Bronchial epithelial cell (primary cell): Measurements from ENCODE around the gene AMOTL2. TPM values are rescaled to one million over a fixed set of nuclear protein-coding genes. Genes with fewer than 3 reads are reported as not detected.

Experiments used
- DNase-seq: peaks from one replicate; pipeline ENCODE4 v3.0.0-alpha.2; 2010; ENCODE audit warnings: low read depth
- FAIRE-seq: peaks from 2 replicates; lab custom pipeline; 2011; peaks lifted over from hg19 to GRCh38; lab: Jason Lieb, UNC
- H3K27me3 ChIP-seq: 2 replicates; pipeline ENCODE4 v1.5.1; 2011; ENCODE audit warnings: low read length; ENCODE audit not compliant: control insufficient read depth, insufficient read depth
- H3K36me3 ChIP-seq: 2 replicates; pipeline ENCODE4 v1.5.1; 2011; ENCODE audit warnings: low read length; ENCODE audit not compliant: control insufficient read depth, insufficient read depth
- H3K4me3 ChIP-seq: 2 replicates; pipeline ENCODE4 v1.5.1; 2011; ENCODE audit warnings: mild to moderate bottlenecking, low read depth, low read length, control low read depth
- CTCF ChIP-seq: IDR thresholded peaks from 2 replicates; pipeline ENCODE4 v1.5.1; 2011; ENCODE audit warnings: mild to moderate bottlenecking, moderate library complexity, low read length, control low read depth, inconsistent platforms; ENCODE audit not compliant: insufficient read depth, severe bottlenecking
- total RNA-seq: library from RNA; depleted of rRNA; stranded (reverse); fragments of >200 nt; gene quantifications from 2 replicates; pipeline ENCODE4 v1.2.1, GENCODE V29; 2014

AMOTL2 gene
- total RNA-seq, 1 donor from 2014 or later = 54.2 TPM

DNA sequence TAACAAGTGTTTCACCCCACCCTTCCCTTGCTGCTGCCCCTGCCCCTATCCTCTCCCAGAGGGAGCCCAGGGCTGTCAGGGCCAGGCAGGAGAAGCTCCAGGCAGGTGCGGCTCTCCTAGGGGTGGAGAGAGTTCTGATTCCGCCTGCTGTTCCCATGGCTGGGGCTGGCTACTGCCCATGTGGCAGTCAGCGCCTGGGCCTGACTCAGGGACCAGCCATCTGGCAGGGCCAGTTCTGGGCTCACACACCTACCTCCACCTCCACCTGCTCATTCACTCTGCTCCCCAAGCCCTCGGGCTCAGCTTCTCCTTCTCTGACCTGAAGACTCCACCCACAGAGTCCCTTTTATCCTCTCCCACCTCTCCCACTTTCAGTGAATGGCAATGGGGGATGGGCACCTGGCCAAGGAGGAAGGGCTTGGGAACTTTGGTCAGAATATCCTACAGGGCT lies 23.4 kb downstream of the AMOTL2 start:
- Histone ChIP-seq H3K36me3 (no peaks in the 10 kb centered on the region), H3K27me3 (no peaks in the 10 kb centered on the region), H3K4me3 (no peak overlapping the region)
- no peak for TF ChIP-seq CTCF
- DNase-seq = peak; percentile 89
- FAIRE-seq = peak; percentile 75

DNA sequence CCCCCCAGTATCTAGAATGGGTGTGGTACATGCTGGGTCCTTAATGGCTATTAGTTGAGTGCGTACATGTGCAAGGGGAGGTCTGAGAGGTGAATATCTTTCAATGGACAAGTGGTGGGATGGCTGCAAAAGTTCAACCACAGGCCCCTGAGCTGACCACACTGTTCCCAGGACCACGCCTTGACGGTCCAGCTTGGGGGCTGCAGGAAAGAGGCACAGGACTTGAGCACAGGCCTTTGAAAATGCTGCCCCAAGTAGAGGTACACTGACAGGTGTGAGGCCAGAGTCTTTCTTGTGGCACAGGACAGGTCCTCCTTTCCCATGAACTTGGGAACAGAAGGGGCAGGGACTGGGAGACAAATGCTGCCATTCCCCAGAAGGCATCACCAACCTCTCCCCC lies 24.0 kb downstream of the AMOTL2 start:
- Histone ChIP-seq H3K27me3 (no peaks in the 10 kb centered on the region), H3K36me3 (no peaks in the 10 kb centered on the region), H3K4me3 (no peak overlapping the region)
- no peak for DNase-seq
- TF ChIP-seq CTCF = no peak
- FAIRE-seq = no peak

DNA sequence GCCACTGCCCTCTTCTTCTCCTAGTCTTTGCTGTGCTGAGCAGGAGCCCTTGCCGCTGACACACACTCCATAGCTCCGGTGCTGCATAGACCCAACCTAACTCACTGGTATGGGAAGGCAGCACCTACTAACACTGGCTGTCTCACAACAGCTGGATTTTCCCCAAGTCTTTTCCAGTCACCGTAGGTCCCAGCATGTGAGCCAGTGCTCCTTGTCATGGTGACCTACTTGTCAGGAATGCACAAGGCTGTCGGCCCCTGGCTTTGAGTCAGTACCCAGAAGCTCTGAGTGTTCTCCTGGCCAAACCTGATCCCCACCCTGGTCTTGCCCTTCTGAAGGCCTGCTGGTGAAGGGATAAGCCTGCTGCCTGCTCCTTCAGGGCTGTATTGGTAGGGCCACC lies 25.7 kb downstream of the AMOTL2 start:
- H3K27me3 ChIP-seq = no peaks in the 10 kb centered on the region
- no peak for FAIRE-seq
- no peak overlapping the region for H3K4me3 ChIP-seq
- peak; percentile 83 for DNase-seq
- TF ChIP-seq CTCF = no peak
- H3K36me3 ChIP-seq = no peaks in the 10 kb centered on the region

DNA sequence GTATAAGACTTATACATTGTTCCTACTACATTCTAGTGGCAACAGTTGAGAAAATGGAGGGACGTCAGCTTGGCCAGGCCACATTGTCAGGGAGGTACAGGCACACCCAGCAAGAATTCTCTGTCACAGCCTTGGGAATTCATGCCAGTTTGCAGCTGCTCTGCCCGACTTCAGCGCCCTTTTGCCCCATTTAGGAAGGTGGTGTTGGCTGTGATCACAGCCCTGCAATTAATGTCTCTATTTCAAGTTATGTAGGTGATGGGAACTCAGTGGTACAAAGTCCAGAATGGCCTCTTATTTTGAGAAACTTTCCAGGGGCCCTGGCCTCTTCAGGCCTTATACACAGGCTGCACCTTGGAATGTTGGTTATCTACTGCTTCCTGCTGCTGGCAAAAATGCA lies 26.7 kb downstream of the AMOTL2 start:
- no peaks in the 10 kb centered on the region for H3K36me3 ChIP-seq
- FAIRE-seq = no peak
- no peak for DNase-seq
- H3K27me3 ChIP-seq = no peaks in the 10 kb centered on the region
- no peak overlapping the region for H3K4me3 ChIP-seq
- no peak for TF ChIP-seq CTCF

GRCh38 chr3:134346744-134347143 lies 27.5 kb downstream of the AMOTL2 start:
- DNase-seq (no peak), FAIRE-seq (no peak)
- Histone ChIP-seq H3K27me3 (no peaks in the 10 kb centered on the region), H3K36me3 (no peaks in the 10 kb centered on the region), H3K4me3 (no peak overlapping the region)
- no peak for TF ChIP-seq CTCF

DNA sequence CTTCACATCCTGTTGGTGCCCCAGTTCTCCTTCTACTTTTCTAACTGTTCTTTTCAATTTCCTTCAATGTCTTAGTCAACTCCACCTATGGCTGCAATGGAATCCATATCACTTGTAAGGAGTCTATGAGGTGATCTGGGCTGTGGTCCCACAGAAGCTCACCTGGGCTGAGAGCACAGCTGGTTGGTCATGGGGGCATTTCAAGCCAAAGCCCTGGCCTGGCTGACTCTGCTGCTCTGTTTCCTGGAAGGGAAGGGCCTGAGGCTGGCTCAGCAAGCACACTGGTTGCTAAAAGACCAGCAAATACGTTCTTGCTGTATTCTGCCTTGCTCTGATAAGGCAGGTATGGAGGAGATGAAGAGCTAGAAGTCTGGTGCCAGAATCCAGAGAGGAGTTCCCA lies 29.0 kb downstream of the AMOTL2 start:
- no peak for FAIRE-seq

More for the DNA sequence above, 29.0 kb downstream of the AMOTL2 start:
- no peak for TF ChIP-seq CTCF
- H3K27me3 ChIP-seq = no peaks in the 10 kb centered on the region
- H3K4me3 ChIP-seq = no peak overlapping the region
- no peak for DNase-seq
- no peaks in the 10 kb centered on the region for H3K36me3 ChIP-seq
